Effector memory CD4-positive, alpha-beta T cell (primary cell): ENCODE measurements around the gene SOX6.

Experiments
- DNase-seq, 3 donors: peaks; one replicate each; pipeline ENCODE4 v3.0.0-alpha.2; 2020
- H3K27ac ChIP-seq: 2 replicates; pipeline ENCODE4 v1.7.0; 2013; ENCODE audit warnings: mild to moderate bottlenecking, low read length, moderate library complexity; ENCODE audit not compliant: insufficient read depth, poor library complexity, severe bottlenecking
- H3K27me3 ChIP-seq: replicated peaks from 2 replicates; pipeline ENCODE4 v1.7.0; 2013; ENCODE audit warnings: mild to moderate bottlenecking, low read length; ENCODE audit not compliant: insufficient read depth, control insufficient read depth, poor library complexity, severe bottlenecking
- H3K36me3 ChIP-seq: 2 replicates; pipeline ENCODE4 v1.7.0; 2013; ENCODE audit warnings: mild to moderate bottlenecking, low read length, moderate library complexity; ENCODE audit not compliant: control insufficient read depth, insufficient read depth
- H3K4me1 ChIP-seq: 2 replicates; pipeline ENCODE4 v1.7.0; 2013; ENCODE audit warnings: low read length, mild to moderate bottlenecking; ENCODE audit not compliant: control insufficient read depth, insufficient read depth, poor library complexity, severe bottlenecking
- H3K4me3 ChIP-seq: 2 replicates; pipeline ENCODE4 v1.7.0; 2013; ENCODE audit warnings: low read length, low read depth, mild to moderate bottlenecking; ENCODE audit not compliant: insufficient read depth, poor library complexity, severe bottlenecking
- H3K9me3 ChIP-seq: 2 replicates; pipeline ENCODE4 v1.7.0; 2013; ENCODE audit warnings: mild to moderate bottlenecking, low read length, moderate library complexity; ENCODE audit not compliant: control insufficient read depth
- total RNA-seq, 3 donors: gene quantifications; one replicate each; lab custom pipeline; 2026; lab: John Stamatoyannopoulos, UW

The SOX6 gene
- total RNA-seq, result 0.35 to 0.96 (median 0.58) reads per million in 3 donors

GRCh38 chr11:16356057-16356760 lies at the start of gene SOX6:
TSS of gene SOX6 (minus strand) at chr11:16356546. CDS start at chr11:16341248, 15,298 bp downstream.
- no peak for DNase-seq
- no peaks in the 10 kb centered on the region for H3K4me1 ChIP-seq
- H3K36me3 ChIP-seq, result no peaks in the 10 kb centered on the region
- H3K27me3 ChIP-seq, result no peaks in the 10 kb centered on the region
- no peaks in the 10 kb centered on the region for H3K9me3 ChIP-seq
- H3K27ac ChIP-seq, result no peak within 1 kb of the TSS
- H3K4me3 ChIP-seq, result no peak within 1 kb of the TSS

- Histone ChIP-seq H3K27me3 (no peaks in the 10 kb centered on the region), H3K36me3 (no peaks in the 10 kb centered on the region), H3K9me3 (no peaks in the 10 kb centered on the region), H3K4me3 (no peak overlapping the region), H3K27ac (no peak overlapping the region), H3K4me1 (no peaks in the 10 kb centered on the region)
- no peak for DNase-seq
These were observed 48.5 kb upstream of the SOX6 start for GRCh38 chr11:16404781-16405285.

- Histone ChIP-seq H3K9me3 (no peaks in the 10 kb centered on the region), H3K27me3 (no peaks in the 10 kb centered on the region), H3K36me3 (no peaks in the 10 kb centered on the region), H3K4me1 (no peaks in the 10 kb centered on the region), H3K27ac (no peak overlapping the region), H3K4me3 (no peak overlapping the region)
- DNase-seq, result no peak
These were observed 47.5 kb upstream of the SOX6 start for GRCh38 chr11:16403851-16404250.

GRCh38 chr11:16403448-16403803 lies 47.1 kb upstream of the SOX6 start:
- Histone ChIP-seq H3K4me3 (no peak overlapping the region), H3K9me3 (no peaks in the 10 kb centered on the region), H3K27ac (no peak overlapping the region), H3K27me3 (no peaks in the 10 kb centered on the region), H3K4me1 (no peaks in the 10 kb centered on the region), H3K36me3 (no peaks in the 10 kb centered on the region)
- no peak for DNase-seq

GRCh38 chr11:16402654-16403447 lies 46.5 kb upstream of the SOX6 start:
- no peaks in the 10 kb centered on the region for H3K27me3 ChIP-seq
- no peak overlapping the region for H3K27ac ChIP-seq
- H3K4me1 ChIP-seq, result no peaks in the 10 kb centered on the region
- no peak for DNase-seq
- H3K36me3 ChIP-seq, result no peaks in the 10 kb centered on the region
- no peaks in the 10 kb centered on the region for H3K9me3 ChIP-seq
- H3K4me3 ChIP-seq, result no peak overlapping the region

GRCh38 chr11:16397390-16397789 lies 41.0 kb upstream of the SOX6 start:
- H3K36me3 ChIP-seq, result no peaks in the 10 kb centered on the region
- H3K9me3 ChIP-seq, result no peaks in the 10 kb centered on the region
- H3K27me3 ChIP-seq, result no peaks in the 10 kb centered on the region
- H3K4me1 ChIP-seq, result no peaks in the 10 kb centered on the region
- H3K4me3 ChIP-seq, result no peak overlapping the region
- H3K27ac ChIP-seq, result no peak overlapping the region
- DNase-seq, result no peak

- Histone ChIP-seq H3K4me1 (no peaks in the 10 kb centered on the region), H3K9me3 (no peaks in the 10 kb centered on the region), H3K27me3 (no peaks in the 10 kb centered on the region), H3K36me3 (no peaks in the 10 kb centered on the region), H3K27ac (no peak overlapping the region), H3K4me3 (no peak overlapping the region)
- DNase-seq, result no peak
These were observed 39.3 kb upstream of the SOX6 start for GRCh38 chr11:16395601-16396000.

- DNase-seq, result no peak
- Histone ChIP-seq H3K27me3 (no peaks in the 10 kb centered on the region), H3K36me3 (no peaks in the 10 kb centered on the region), H3K9me3 (no peaks in the 10 kb centered on the region), H3K27ac (no peak overlapping the region), H3K4me1 (no peaks in the 10 kb centered on the region), H3K4me3 (no peak overlapping the region)
These were observed 38.6 kb upstream of the SOX6 start for GRCh38 chr11:16394947-16395346.

GRCh38 chr11:16393340-16393739 lies 37.0 kb upstream of the SOX6 start:
- H3K27me3 ChIP-seq, result no peaks in the 10 kb centered on the region
- DNase-seq, result no peak
- no peaks in the 10 kb centered on the region for H3K36me3 ChIP-seq
- H3K4me1 ChIP-seq, result no peaks in the 10 kb centered on the region
- H3K4me3 ChIP-seq, result no peak overlapping the region
- no peak overlapping the region for H3K27ac ChIP-seq
- H3K9me3 ChIP-seq, result no peaks in the 10 kb centered on the region

- Histone ChIP-seq H3K4me1 (no peaks in the 10 kb centered on the region), H3K27ac (no peak overlapping the region), H3K4me3 (no peak overlapping the region), H3K9me3 (no peaks in the 10 kb centered on the region), H3K36me3 (no peaks in the 10 kb centered on the region), H3K27me3 (no peaks in the 10 kb centered on the region)
- no peak for DNase-seq
These were observed 36.3 kb upstream of the SOX6 start for GRCh38 chr11:16392616-16393015.
